Stimulated activated CD4-positive, alpha-beta T cell treated with anti-CD3 and anti-CD28 coated beads, Interleukin-2, amount 100 ng/mL, for 48 hours (primary cell): ENCODE measurements around the gene FNDC5.

Source experiments
- DNase-seq, 2 donors: peaks; one replicate each; pipeline ENCODE4 v3.0.0-alpha.2; 2020

The FNDC5 gene

GRCh38 chr1:32897082-32898049, 26.7 kb upstream of the FNDC5 start:
- DNase-seq = no peak

GRCh38 chr1:32896451-32896850, 25.7 kb upstream of the FNDC5 start:
- DNase-seq = no peak

GRCh38 chr1:32895325-32896215, 24.9 kb upstream of the FNDC5 start:
- no peak for DNase-seq

GRCh38 chr1:32894681-32895080, 24.0 kb upstream of the FNDC5 start:
- no peak for DNase-seq

DNA sequence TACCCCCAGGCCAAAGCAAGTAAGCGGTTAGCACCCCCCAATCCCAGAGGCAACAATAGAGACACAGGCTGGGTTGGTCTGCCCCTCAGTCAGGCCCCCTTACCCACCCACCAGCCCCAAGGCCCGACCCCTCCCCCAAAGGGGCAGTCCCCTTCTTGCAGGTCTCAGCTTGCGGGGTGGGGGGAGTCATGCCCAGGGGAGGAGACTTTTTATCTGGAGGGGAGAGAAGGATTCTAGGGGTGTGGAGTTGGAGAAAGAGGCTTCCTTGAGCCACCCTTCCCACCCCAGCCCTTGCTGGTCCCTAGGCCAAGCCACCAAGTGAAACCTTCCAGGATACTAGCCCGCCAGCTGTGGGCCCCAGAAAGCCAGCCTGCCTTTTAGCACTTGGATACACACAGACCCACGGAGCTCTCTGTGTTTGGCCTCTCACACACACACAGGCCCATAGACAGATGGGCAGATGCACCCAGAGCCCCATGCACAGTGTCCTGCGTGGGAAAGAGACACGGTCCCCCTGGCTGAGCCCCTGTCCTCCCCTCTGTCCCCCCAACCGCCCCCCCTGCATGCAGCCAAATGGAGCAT, 23.4 kb upstream of the FNDC5 start:
- no peak for DNase-seq

DNA sequence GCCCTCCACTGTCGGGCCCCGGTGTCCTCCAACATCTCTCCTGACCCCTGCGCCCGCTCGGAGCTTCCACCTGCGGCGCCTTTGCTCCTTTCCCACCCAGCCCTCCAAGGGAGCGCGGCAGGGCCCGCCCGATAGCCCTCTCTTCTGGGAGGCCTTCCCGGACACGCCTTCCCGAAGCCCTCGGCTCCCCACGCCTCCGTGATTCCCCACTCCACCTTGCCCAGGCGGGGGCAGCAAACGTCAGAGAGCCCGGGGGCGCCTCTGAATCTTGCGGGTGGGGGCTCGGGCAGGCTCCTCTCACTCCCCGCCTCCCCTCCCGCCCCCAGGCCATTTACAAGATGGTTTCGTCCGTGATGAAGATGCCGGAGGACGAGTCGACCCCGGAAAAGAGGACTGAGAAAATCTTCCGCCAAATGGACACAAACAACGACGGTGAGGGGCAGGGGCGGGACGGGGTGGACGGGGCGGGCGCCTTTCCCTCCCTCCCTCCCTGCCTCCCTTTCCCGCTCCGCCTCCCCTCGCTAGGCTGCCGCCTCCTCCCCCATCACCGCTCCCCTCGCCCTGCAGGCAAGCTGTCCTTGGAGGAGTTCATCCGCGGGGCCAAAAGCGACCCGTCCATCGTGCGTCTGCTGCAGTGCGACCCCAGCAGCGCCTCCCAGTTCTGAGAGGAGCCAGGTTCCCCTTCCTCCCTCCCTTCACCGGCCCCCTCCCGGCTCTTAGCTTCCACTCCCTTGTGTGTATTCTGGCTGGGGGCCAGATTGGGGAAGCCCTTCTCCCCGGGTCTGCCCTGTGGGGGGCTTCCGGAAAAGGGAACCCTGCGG, 22.7 kb upstream of the FNDC5 start:
- no peak for DNase-seq

DNA sequence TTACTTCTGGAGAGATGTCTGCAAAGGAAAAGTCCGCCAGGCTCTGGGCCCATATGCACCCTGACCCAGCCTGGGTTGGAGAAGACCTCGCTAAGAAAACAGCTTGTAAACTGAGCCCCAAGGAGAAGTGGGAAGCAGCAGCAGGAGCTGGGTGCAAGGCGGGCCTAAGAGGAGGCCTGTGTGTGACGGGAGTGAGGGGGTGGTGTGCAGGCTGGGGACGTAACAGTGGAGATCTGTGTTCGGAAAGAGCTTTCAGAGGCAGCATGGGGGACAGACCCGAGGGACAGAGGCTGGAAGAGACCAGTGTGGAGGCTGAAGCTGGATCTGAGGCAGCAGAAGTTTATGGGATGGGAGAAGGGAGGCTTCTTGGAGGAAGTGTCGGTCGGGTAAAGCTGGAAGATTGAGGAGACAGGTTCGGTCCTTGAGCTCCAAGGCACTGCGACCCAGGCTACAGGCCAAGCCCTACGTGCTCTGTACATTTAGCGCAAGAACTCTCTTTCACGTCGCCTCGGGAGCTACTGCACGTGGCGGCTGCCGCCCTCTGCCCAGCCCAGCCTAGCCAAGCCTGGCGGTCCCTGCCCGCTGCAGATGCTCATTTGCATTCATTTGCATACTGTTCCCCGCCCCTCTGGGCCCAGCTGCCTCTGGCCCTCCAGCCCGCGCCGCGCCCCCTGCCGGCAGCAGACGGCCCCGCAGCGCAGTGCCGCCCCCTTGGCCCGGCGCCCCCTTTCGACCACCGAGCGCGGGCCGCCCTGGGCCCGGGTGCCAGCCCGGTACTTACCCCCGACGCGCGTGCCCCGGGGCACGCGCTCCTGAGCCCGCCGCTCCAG, 21.9 kb upstream of the FNDC5 start:
- DNase-seq = peak; percentile 40 to 65

GRCh38 chr1:32891630-32892029, 20.9 kb upstream of the FNDC5 start:
- no peak for DNase-seq

DNA sequence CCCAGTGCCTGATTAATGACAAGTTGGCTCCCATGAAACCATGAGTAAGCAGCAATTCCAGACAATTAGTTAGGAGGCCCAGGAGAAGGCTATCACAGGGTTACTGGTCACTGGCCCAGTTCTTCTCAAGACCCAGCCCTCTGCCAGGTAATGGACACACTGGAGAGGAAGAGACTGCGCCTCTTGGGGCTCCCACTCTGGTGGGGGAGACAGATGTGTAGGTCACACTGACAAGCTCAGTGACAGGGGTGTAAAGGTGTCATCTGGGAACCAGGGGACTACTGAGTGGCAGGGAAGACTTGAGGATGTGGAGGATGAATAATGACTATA, 20.5 kb upstream of the FNDC5 start:
- no peak for DNase-seq

DNA sequence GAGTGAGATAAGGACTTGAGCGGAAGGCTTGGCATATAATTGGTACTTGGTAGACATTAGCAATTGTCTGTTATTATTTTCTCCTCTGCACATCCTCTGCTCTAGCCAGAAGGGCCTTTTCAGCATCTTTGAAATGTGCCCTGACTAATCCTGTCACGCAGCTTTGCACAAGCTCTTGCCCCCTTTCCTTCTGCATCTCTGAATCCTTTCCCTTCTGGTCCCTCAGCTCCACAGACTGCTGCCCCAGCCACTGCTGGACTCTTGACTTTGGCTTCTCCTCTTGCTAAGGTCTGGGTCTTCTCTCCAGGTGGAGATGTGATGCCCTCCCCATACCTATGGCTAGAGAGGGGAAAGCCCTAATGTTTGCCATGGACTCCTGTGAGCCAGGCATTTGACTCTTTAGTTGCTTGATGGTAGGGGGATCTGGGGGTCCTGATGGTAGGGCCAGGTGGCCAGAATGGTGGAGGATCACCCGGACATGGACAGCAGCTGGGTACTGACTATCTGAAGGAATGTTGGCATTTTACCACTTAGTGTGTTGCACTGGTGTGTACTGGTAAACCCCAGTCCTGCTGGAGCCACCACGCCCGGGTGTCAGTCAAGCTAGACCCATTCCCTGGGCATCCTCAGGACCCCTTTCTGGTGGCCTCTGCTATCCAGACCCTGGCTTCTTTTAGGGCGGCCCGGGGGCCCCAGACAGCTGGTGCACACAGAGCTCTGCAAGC, 20.0 kb upstream of the FNDC5 start:
- DNase-seq = no peak

DNA sequence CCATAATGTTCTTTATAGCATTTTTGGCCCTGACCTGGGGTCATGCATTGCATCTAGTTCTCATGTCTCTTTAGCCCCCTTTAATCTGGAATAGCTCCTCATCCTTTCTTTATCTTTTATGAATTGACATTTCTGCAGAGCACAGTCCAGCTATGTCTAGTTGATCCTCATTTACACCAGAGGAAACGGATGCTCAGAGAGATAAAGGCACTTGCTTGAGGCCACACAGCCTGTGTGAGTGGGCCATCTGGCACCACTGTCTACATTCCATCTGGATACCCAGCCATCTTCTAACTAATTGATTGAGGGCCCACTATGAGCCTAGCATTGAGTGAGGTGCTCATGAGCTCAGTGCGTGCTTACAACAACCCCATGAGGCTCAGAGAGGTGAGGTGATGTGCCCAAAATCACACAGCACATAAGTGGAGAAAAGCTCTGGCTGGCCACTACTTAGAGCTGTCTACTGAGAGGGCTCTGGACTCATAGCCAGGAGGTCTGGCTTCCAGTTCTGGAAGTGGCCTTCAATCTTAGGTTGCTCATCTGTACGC, 19.1 kb upstream of the FNDC5 start:
- DNase-seq = no peak

DNA sequence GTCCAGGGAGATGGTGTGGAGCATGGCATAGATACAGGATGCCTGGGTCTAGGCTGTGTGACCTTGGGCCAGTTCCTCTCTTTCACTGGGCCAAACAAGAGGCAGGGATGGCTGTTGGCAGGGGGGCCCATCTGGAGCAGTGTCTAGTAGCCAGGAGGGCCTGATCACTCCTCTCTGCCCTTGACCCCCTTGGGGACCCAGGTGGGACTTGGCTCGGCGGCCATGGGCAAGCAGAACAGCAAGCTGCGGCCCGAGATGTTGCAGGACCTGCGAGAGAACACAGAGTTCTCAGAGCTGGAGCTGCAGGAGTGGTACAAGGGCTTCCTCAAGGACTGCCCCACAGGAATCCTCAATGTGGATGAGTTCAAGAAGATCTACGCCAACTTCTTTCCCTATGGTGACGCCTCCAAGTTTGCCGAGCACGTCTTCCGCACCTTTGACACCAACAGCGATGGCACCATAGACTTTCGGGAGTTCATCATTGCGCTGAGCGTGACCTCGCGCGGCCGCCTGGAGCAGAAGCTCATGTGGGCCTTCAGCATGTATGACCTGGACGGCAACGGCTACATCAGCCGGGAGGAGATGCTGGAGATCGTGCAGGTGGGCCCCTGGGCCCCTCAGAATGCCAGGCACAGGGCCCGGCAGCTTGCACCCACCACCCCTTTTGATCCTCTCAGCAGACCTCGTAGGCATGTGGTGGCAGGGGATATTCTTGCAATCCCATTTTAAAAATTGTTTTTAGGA, 18.1 kb upstream of the FNDC5 start:
- DNase-seq = no peak

DNA sequence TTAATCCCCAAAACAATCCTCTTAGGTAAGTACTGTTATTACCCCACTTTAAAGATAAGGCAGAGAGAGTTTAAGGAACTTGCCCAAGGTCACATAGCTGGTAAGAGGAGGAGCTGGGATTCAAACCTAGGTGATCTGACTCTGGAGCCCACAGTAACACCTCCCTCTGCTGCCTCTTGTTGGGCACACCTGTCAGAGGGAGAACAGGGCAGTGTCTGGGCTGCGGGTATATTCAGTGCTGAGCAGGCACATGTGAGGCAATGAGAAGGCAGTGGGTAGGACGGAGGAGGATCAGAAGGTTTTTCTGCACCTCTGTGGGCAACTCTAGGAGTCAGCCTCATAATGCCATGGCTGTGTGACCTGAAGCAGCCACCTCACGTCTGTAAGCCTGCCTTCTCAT, 17.4 kb upstream of the FNDC5 start:
- DNase-seq = no peak

DNA sequence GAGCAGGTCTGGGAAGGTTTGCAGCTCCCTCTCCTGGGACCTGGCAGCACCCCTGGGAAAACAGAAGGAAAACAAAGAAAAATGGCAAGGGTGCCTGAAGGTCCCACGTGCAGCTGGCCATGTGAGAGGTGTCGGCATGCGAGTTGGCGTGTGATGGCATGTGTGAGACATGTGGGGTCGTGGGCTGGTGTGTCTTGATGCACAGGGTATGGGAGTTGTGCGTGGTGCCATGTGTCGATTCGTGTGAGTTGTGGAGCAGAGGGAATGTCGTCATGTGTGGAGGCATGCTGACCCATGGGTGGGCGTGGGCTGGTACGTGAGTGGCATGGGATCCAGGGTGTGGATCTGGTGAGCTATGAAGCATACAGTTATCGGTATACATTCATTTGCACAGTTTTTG, 16.9 kb upstream of the FNDC5 start:
- DNase-seq = no peak

GRCh38 chr1:32886828-32887414, 16.2 kb upstream of the FNDC5 start:
- no peak for DNase-seq

DNA sequence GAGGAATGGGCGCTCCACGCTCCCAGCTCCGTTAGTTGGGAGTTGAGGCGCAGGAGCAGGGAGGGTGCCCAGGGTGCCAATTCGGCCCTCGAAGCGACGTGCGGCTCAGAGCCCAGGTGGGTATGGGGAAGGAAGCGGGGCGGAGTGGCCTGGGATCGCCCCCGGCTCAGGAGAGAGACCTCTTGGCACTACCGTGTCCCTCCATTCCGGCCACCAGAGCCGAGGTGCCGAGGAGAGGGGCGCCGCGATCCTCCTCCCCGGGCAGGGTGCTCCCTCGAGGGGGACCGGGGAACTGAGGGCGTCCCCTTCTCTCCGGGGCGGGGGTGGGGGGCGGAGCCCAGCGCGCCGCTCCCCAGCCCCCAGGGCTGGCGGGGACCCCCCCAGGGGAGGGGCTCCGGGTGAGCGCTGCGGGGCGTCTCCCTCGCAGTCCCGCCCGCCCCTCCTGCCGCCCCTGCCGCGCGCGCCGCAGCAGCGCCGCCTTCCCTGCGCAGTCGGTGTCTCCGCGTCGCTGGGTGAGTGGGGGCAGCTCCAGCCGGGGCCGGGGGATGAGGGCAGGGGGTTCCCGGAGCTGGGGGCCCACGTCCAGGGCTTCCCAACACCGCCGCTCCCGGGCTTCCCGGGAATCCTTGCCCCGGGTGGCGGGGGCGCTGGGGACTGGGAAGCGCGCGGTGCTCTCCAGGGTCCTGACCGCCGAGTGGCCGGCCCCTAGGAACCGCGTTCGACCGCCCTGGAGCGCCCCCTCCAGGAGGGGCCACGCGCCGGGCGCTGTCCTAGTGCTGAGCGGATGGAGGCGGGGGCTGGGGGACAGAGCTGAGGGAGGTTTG, 15.5 kb upstream of the FNDC5 start, which contains the start of gene HPCA:
Gene HPCA (plus strand): TSS at position 488 of the 824 bp plus-strand sequence. CDS start 2,408 bp downstream, outside the sequence.
- DNase-seq = peak; percentile 37 to 52

- DNase-seq = no peak
Observed at GRCh38 chr1:32885676-32886003, 14.9 kb upstream of the FNDC5 start.

DNA sequence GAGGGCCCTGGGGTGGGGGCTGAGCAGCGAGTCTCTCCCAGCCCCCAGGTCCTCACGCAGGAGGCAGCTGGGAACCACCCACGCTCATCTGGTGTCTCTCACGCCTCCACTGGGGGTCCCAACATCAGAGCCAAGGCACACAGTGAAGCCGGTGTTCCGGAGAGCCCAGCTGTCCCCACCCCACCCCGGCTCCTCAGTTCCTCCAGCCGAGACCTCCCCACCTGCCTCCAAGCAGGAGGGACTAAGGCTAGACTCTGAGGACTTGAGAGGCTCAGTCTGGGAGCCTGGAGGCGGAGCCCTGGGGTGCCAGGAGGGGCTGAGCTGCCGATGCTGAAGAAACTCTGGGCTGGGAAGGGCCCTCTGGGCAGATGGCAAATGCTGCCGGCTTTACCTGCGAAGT, 14.0 kb upstream of the FNDC5 start:
- DNase-seq = no peak

DNA sequence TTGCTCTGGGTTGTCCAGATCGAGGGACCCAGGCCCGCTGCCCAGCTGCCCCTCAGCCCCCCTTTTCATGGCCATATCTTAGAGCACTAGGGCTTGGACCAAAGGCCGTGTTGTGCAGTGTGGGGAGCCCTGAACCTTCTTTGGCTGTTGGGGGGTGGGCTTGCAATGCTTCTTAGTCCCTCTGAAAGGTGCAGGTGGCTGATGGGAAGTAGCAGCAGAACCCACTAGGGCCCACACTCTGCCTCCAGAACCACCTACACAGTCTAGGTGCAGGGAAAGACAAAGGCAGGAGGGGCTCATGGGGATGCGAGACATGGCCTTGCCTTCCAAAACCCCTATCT, 13.3 kb upstream of the FNDC5 start:
- no peak for DNase-seq
